GM21390 (cell line): ENCODE measurements around the gene PKNOX1.
"Not testable (repeated sequence)": the region's sequence is repeated elsewhere in the genome, so short reads cannot be mapped to it uniquely, and the experiment has no call there.

Source experiments
- ATAC-seq: cut with Tn5 transposase; IDR thresholded peaks from one replicate; pipeline ENCODE4 v1.9.1; 2021; ENCODE audit not compliant: unreplicated experiment

PKNOX1 gene

GRCh38 chr21:42949094-42949755 lies 25.1 kb upstream of the PKNOX1 start:
- not testable (repeated sequence) for ATAC-seq

GRCh38 chr21:42951193-42951592 lies 23.2 kb upstream of the PKNOX1 start:
- not testable (repeated sequence) for ATAC-seq

GRCh38 chr21:42956824-42957630 lies 17.3 kb upstream of the PKNOX1 start:
- peak; percentile 79 for ATAC-seq

GRCh38 chr21:42958122-42958521 lies 16.2 kb upstream of the PKNOX1 start:
- ATAC-seq = not testable (repeated sequence)

GRCh38 chr21:42959728-42960127 lies 14.6 kb upstream of the PKNOX1 start:
- ATAC-seq = no peak

GRCh38 chr21:42962380-42963007 lies 11.9 kb upstream of the PKNOX1 start:
- no peak for ATAC-seq

- no peak for ATAC-seq
Measured at GRCh38 chr21:42964086-42964485, 10.3 kb upstream of the PKNOX1 start.

GRCh38 chr21:42964546-42965210 lies 9.7 kb upstream of the PKNOX1 start:
- ATAC-seq = no peak

- no peak for ATAC-seq
Measured at GRCh38 chr21:42965211-42965560, 9.2 kb upstream of the PKNOX1 start.

GRCh38 chr21:42967616-42968015 lies 6.7 kb upstream of the PKNOX1 start:
- not testable (repeated sequence) for ATAC-seq

- ATAC-seq = no peak
Measured at GRCh38 chr21:42969193-42969600, 5.2 kb upstream of the PKNOX1 start.

GRCh38 chr21:42970946-42971653 lies 3.3 kb upstream of the PKNOX1 start:
- ATAC-seq = no peak

- no peak for ATAC-seq
Measured at GRCh38 chr21:42971897-42972275, 2.5 kb upstream of the PKNOX1 start.

GRCh38 chr21:42973309-42973990 lies 912 bp upstream of the PKNOX1 start:
- no peak for ATAC-seq

GRCh38 chr21:42974832-42975820 lies 764 bp downstream of the PKNOX1 start:
- ATAC-seq = peak; percentile 26

- no peak for ATAC-seq
Measured at GRCh38 chr21:42975886-42976608, 1.7 kb downstream of the PKNOX1 start.

- no peak for ATAC-seq
Measured at GRCh38 chr21:42980312-42981213, 6.2 kb downstream of the PKNOX1 start.

GRCh38 chr21:42981214-42981523 lies 6.8 kb downstream of the PKNOX1 start:
- ATAC-seq = no peak
